HG03103 (cell line): ENCODE results near the gene ARHGAP19.

Experiments
- ATAC-seq: cut with Tn5 transposase; IDR thresholded peaks from one replicate; pipeline ENCODE4 v1.9.1; 2021; ENCODE audit warnings: low read depth; ENCODE audit not compliant: unreplicated experiment

The ARHGAP19 gene

DNA sequence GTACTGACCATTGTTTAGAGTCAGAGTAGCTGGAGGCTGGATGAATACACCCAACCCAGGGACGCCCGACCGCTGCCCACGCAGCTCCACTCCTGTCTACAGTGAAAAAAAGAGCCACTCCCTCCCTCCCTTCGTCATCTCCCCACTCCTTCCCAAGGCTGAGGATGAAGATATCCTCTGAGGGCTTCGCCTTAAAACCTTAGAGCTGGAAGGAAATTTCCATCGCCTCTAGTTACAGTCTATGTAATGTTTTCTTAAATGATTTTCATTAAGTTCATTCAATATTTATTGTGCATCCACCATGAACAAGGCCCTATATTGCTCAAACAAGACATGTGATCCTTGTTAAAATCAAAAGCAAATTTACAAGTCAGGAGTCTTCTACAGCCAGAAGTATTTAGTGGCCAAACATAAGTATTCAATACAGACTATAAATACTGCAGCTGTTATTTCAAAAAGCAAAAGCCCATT, 95.4 kb downstream of the ARHGAP19 start:
- no peak for ATAC-seq

DNA sequence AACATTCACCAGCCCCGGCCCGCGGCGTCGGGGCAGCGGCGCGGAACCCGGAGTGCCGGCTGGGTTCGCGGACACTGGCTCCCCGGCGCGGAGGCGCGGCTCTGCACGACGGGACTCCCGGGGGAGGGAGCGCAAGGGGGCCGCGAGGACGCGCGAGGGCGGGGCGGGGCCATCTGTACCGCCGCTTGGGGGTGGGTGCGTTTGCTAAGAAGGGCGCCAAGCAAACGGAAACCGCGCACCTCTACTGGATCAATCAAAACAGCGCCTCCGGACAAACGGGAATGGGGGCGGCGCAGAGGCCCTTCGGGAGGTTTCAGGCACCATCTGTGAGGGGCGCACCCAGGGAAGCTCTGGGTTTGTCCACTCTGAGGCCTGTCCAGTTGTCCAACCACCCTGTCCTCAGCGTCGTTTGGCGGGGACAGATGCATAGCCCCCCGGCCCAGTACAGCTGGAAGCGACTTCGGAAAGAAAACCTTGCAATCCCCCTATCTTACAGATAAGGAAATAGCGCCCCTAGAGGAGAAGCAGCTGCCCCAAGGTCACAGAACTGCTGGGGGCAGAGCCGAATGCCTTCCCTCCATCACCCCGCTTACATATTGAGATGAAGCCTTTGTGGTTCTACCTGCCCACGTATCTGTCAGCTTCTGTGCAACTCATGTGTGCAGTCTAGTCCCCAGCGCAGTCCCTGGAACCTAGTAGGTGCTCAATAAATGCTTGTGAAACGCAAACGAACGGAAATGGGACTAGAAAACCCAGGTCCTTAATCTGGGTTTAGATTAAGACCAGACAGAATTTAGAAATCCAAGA, 96.0 kb downstream of the ARHGAP19 start:
- peak; percentile 63 for ATAC-seq

DNA sequence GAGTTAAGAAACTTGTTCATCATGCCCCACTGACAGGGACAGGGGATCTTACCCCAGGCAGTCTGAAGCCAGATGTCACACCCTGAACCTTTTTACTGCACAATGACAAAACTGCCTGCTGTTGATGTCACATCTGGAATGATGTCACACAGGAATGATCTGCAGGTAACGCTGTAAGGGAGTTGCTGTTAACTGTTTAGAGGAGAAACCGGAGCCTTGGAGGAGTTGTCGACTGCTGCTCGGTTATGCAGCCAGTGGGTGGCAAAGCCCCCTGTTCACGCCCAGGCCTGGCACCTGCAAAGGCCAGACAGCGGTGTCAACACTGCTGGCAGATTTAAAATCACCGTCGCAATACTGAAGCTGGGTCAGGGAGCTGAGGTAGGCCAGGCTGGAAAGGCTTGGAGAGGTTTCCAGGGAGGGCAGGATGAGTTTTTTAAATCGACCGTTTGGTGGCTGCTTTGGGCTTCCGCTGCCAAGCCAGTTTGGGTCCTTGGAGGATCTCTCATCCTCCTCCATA, 96.7 kb downstream of the ARHGAP19 start:
- no peak for ATAC-seq

DNA sequence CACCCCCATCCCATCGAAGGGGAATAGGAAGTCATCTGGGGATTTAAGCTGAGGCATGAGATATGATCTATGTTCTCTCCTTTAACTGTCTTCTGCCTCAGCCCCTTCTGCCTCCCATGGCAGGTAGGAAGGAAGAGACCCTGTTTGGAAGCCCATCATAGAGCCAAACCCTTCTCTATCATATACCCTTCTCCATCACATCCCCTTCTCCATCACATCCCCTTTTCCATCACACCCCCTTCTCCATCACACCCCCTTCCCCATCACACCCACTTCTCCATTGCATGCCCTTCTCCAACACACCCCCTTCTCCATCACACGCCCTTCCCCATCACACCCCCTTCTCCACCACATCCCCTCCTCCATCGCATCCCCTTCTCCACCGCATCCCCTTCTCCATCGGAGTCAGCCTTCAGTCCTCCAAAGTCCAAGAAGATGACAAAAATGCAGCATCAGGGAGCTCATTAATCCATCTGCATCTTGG, 99.4 kb downstream of the ARHGAP19 start:
- ATAC-seq: no peak

GRCh38 chr10:97190450-97190849, 102.0 kb downstream of the ARHGAP19 start:
- ATAC-seq: no peak

- no peak for ATAC-seq
Measured at GRCh38 chr10:97188261-97188711, 104.2 kb downstream of the ARHGAP19 start.

DNA sequence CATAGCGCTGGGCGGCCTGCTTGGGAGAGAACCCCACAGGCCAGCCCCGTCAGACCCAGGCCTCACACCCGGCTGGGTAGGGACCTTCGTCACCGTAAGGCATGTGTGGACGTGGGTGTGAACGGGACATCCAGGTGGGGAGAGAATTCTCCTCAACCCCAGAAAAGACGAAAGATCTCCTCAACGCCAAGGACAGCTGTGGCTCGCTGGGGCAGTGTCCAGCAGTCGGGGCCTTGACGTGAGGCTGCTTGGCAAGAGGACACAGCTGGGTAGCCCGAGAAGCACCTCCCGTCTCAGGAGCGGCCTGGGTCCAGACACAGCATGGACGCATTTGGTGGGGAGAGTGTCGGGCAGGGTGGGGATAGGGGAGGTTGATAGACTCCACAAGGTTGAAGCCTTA, 105.5 kb downstream of the ARHGAP19 start:
- no peak for ATAC-seq

DNA sequence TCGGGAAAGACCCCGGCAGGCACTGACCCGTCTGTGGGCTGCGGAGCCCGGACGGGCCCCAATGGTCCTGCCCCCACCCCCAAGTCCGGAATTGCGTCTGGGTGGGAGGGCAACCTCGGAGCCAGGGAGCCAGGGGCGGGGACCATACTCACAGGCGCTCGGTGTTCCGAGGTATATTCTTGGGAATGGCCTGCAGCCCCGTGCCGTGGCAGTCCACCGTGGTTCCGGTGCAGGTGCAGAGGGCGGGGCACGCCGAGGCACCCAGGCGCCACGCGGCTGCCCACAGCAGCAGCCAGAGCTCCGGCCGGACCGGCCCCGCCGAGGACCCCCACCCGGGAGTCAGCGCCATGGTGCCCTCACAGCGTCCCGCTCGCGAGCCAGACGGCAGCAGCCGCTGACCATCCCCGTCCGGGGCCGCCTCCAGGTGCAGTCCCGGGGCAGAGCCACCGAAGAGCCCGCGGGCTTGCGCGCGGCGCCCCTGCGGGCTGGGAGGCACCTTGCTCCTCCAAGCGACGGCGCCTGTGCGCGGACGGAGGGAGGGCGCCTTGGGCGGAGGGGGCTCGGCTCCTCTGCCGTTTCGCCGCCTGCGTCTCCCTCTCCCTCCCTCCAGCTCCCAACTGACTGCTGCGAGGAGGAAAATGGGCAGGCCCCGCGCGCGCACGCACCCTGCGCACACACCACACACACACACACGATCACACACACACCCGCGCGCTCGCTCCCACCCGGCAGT, 106.9 kb downstream of the ARHGAP19 start, which contains the start of gene SLIT1:
TSS of gene SLIT1 (minus strand) at position 634 of the 733 bp plus-strand sequence. CDS start at position 349, 285 bp downstream.
- no peak for ATAC-seq

GRCh38 chr10:97184971-97185325, 107.5 kb downstream of the ARHGAP19 start:
- ATAC-seq: no peak

DNA sequence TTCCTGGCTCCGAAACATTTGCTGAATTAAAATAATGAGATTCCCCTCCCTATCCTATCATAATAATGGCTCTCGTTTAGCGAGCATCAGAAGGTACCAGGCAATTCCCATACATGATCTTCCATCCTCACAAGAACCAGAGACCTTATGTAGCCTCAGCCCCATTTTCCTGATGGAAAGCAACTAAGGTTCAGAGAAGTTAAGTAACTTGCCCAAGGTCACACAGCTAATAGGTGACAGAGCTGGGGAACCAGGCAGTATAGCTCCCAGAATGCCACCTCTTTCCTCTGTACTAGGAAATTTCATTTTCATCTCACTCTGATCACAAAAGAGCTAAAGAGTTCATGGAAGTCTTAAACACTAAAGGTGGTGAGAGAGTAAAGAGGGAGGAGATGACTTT, 109.1 kb downstream of the ARHGAP19 start:
- ATAC-seq: no peak

GRCh38 chr10:97182288-97182990, 110.0 kb downstream of the ARHGAP19 start:
- no peak for ATAC-seq

DNA sequence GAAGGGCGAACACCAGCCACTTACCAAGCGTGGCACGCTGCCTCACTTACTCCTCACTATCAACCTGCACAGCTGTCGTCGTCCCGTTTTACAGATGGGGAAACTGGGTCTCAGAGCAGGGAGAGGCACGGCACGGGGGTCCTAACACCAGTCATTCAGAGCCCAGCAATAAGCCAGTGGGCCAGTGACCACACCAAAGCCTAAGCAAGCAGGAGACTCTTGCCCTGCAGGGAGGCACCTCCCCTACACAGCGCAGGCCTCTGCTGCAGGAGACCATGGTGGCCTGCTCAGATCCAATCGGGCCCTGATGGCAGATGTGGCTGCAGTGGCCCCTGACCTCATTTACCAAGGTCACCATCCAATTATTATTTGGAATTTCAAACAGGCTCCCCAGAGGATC, 111.5 kb downstream of the ARHGAP19 start:
- ATAC-seq: no peak

DNA sequence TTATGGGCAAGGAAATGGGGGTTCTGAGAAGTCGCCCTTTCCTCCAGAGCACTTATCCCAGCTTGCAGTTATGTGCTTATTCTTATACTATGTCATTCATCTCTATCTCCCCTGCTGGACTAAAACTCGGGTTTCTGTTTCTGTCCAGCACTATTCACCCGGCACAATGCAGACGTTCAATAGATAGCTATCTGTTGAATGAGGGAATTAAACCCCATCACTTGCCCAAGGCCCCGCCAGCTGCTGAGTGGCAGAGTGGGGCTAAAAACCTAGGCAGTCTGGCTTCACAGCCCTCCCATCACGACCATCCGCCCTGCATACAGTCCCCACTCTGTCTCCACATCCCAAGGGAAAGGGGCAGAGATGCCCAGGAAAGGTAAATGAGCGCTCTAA, 112.1 kb downstream of the ARHGAP19 start:
- ATAC-seq: no peak

- ATAC-seq: no peak
Measured at GRCh38 chr10:97179731-97180362, 112.6 kb downstream of the ARHGAP19 start.

DNA sequence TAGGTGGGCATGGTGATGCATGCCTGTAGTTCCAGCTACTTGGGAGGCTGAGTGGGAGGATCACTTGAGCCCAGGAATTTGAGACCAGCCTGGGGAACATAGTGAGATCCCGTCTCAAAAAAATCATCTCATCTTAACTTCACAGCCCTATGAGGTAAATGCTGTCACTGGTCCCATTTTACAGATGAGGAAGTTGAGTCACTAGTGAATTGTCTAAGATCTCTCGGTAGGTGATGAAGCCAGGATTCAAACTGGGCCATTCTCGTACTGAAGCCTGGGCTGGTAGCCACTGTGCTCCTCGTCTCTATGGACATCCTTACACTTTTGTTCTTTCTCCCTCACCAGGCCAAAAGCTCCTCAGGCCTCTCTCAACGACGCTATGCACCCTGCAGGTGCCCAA, 113.1 kb downstream of the ARHGAP19 start:
- ATAC-seq: no peak

DNA sequence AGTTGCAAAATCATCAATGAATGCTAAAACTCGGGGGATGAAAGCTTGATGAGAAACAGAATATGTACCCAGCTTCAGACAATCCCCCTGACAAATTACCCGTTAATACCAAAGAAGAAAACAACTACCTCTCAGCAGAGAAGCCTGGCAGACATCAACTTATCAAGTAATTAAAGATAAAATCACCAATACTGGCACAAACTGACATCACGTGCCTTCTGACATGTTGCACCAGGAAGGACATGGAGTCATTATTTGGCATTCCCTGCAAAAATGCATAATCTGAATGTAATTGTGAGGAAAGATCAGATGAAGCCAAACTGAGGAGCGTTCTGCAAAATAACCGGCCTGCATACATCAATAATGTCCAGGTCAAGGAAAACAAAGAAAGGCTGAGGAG, 114.4 kb downstream of the ARHGAP19 start:
- no peak for ATAC-seq

DNA sequence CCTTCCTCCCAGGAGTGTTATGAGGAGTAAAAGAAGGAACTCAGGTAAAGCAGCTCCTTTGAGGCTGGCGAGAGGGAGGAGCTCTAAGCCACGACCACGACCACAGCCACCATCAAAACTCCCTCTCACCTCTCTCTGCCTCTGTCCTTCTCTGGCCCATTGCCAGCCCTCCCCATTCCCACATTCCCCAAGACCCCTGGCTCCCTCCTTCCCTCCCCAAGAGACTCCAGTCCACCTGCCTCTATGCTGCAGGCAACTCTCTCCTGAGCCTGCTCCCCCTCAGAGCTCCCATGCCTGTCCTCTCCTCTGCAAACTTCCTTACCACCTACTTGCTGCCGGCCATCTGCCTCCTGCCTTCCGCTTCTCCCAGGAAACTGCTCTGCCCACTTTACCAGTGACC, 116.2 kb downstream of the ARHGAP19 start:
- no peak for ATAC-seq

DNA sequence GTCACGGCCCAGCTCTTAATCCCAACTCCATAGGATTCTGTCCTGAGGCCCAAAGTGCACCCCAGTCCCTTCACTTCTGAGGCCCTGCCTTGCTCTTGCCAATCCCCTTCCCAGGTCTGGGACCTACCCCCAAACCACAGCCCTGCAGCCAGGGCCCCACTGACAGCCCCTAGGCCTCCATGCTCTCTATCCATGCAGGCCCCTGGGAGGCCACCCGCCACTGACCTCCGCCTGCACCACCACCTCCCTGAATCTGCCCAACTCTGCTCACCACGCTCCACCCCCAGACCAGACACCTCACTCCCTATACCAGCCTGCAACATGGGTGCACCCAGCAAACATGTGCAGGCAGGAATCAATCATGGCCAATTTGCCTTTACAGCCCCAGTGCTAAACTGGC, 116.9 kb downstream of the ARHGAP19 start:
- ATAC-seq: no peak

GRCh38 chr10:97174941-97175340, 117.5 kb downstream of the ARHGAP19 start:
- ATAC-seq: no peak

GRCh38 chr10:97174276-97174775, 118.1 kb downstream of the ARHGAP19 start:
- ATAC-seq: no peak
